K562 (cell line): Measurements from ENCODE around the gene URI1. TPM values are rescaled to one million over a fixed set of nuclear protein-coding genes. Genes with fewer than 3 reads are reported as not detected.

ENCODE experiments used
- ATAC-seq: fragments of 200-7000 bp; cut with Tn5 transposase; 3 replicates; pipeline ENCODE4 v1.9.1; 2020; ENCODE audit warnings: moderate library complexity
- BruUV-seq: library from RNA; stranded (reverse); fragments of 400-500 nt; replicated peaks from 2 replicates; lab custom pipeline; 2021; lab: Mats Ljungman, UMichigan
- CTCF ChIA-PET: fragments of 300-600 bp; formaldehyde crosslinking; extraction: SDS; loops from one replicate; lab custom pipeline; 2021; ENCODE audit warnings: low intra/inter-chr PET ratio; lab: Yijun Ruan, JAX
- POLR2A ChIA-PET: fragments of 300-600, 350-650 bp; sonication (Branson Sonifier 250); formaldehyde crosslinking; extraction: SDS; loops from one replicate; lab custom pipeline; 2021; ENCODE audit warnings: antibody characterized with exemption, inconsistent platforms; lab: Yijun Ruan, JAX
- DNase-seq, 4 experiments: peaks; one replicate each; pipeline versions ENCODE4 v3.0.0 to v3.0.0-alpha.2; 2011 to 2018; ENCODE audit warnings: low spot score in 3 of 4, mixed read lengths in 3 of 4; ENCODE audit errors: extremely low read depth in 1 of 4
- FAIRE-seq: peaks from 2 replicates; lab custom pipeline; 2011; peaks lifted over from hg19 to GRCh38; lab: Jason Lieb, UNC
- H2AFZ ChIP-seq: 2 replicates; pipeline ENCODE4 v1.6.0; 2011; ENCODE audit warnings: low read depth, low read length, control low read depth, inconsistent platforms
- H3K27ac ChIP-seq: fragments of 200-600 bp; 3 replicates; pipeline ENCODE4 v1.8.0; 2011; ENCODE audit warnings: low read depth, mild to moderate bottlenecking, control low read depth, inconsistent platforms, low read length, moderate library complexity, mixed read lengths; ENCODE audit errors: extremely low read depth
- H3K27me3 ChIP-seq, 2 experiments: fragments of 300-600 bp in 1 of 2; 2 replicates in 1 of 2; 3 replicates in 1 of 2; pipeline versions ENCODE4 v1.6.0 to v1.8.0; 2011; ENCODE audit warnings: inconsistent platforms in 2 of 2, low read length in 2 of 2, mild to moderate bottlenecking in 1 of 2, mixed read lengths in 1 of 2, moderate library complexity in 1 of 2; ENCODE audit not compliant: control insufficient read depth in 2 of 2, insufficient read depth in 2 of 2
- H3K36me3 ChIP-seq: fragments of 300-600 bp; 3 replicates; pipeline ENCODE4 v1.8.0; 2011; ENCODE audit warnings: mild to moderate bottlenecking, low read length, inconsistent platforms; ENCODE audit not compliant: control insufficient read depth, insufficient read depth
- H3K4me1 ChIP-seq, 2 experiments: fragments of 200-600 bp in 1 of 2; replicated peaks in 1 of 2; 2 replicates in 1 of 2; 3 replicates in 1 of 2; pipeline versions ENCODE4 v1.5.1 to v1.8.0; 2011; ENCODE audit warnings: inconsistent platforms in 2 of 2, low read length in 2 of 2, mild to moderate bottlenecking in 1 of 2, mixed read lengths in 1 of 2, moderate library complexity in 1 of 2; ENCODE audit not compliant: control insufficient read depth in 2 of 2, insufficient read depth in 2 of 2
- H3K4me2 ChIP-seq: 2 replicates; pipeline ENCODE4 v1.6.1; 2011; ENCODE audit warnings: low read length, control low read depth, inconsistent platforms, mixed read lengths; ENCODE audit not compliant: insufficient read depth
- H3K4me3 ChIP-seq: fragments of 200-600 bp; sonication (generic), shearing (Covaris generic); 2 replicates; pipeline ENCODE4 v1.5.1; 2016; ENCODE audit warnings: control low read depth, inconsistent platforms
- H3K79me2 ChIP-seq: fragments of 200-600 bp; 3 replicates; pipeline ENCODE4 v1.8.0; 2011; ENCODE audit warnings: low read length, inconsistent platforms; ENCODE audit not compliant: control insufficient read depth, insufficient read depth
- H3K9ac ChIP-seq, 2 experiments: 2 replicates each; pipeline versions ENCODE4 v1.6.0 to v1.6.1; 2011; ENCODE audit warnings: low read depth in 2 of 2, low read length in 2 of 2, control low read depth in 1 of 2, inconsistent platforms in 1 of 2, mild to moderate bottlenecking in 1 of 2, mixed read lengths in 1 of 2; ENCODE audit not compliant: insufficient read depth in 1 of 2
- H3K9me1 ChIP-seq: one replicate; pipeline ENCODE4 v1.6.0; 2011; ENCODE audit warnings: inconsistent platforms, mild to moderate bottlenecking, low read length, moderate library complexity; ENCODE audit not compliant: control insufficient read depth, insufficient read depth
- H3K9me3 ChIP-seq: replicated peaks from 2 replicates; pipeline ENCODE4 v1.5.1; 2011; ENCODE audit warnings: low read depth, low read length, inconsistent platforms; ENCODE audit not compliant: control insufficient read depth, insufficient read depth
- H4K20me1 ChIP-seq: replicated peaks from 2 replicates; pipeline ENCODE4 v1.6.1; 2011; ENCODE audit warnings: low read length, inconsistent platforms, mixed read lengths; ENCODE audit not compliant: control insufficient read depth, insufficient read depth
- BCOR ChIP-seq: fragments of 450-650 bp; IDR thresholded peaks from 2 replicates; pipeline ENCODE4 v1.6.1; 2016
- NELFE ChIP-seq: IDR thresholded peaks from 2 replicates; pipeline ENCODE4 v1.6.1; 2011; ENCODE audit warnings: mild to moderate bottlenecking; ENCODE audit not compliant: insufficient read depth, insufficient read length
- ZNF174 ChIP-seq: fragments of 250-450 bp; sonication (Bioruptor Pico); IDR thresholded peaks from 2 replicates; pipeline ENCODE4 v1.4.0; 2020; ENCODE audit warnings: mild to moderate bottlenecking
- ZNF445 ChIP-seq: fragments of 250-450 bp; sonication (Bioruptor Pico); IDR thresholded peaks from 2 replicates; pipeline ENCODE4 v1.4.0; 2020; ENCODE audit warnings: low read depth, mild to moderate bottlenecking, moderate library complexity
- WGBS: fragments of 100-300 bp; shearing (Covaris generic); methylation state at CpG from one replicate; pipeline ENCODE4 v1.1.6; 2016; ENCODE audit warnings: low coverage, mixed read lengths; ENCODE audit not compliant: insufficient coverage; ENCODE audit errors: missing lambda C conversion rate; 5-methylcytosine and 5-hydroxymethylcytosine counted together
- in situ Hi-C: fragments of 300-500 bp; cut with MboI; formaldehyde crosslinking; loops from 4 replicates; pipeline ENCODE4 v1.15.0; 2018; ENCODE audit warnings: inconsistent platforms, mixed read lengths
- intact Hi-C: fragments of 100-400 bp; cut with micrococcal nuclease; formaldehyde crosslinking; loops from 2 replicates; pipeline ENCODE4 v1.14.2; 2022
- polyA plus RNA-seq, 8 experiments: library from polyadenylated mRNA; depleted of rRNA in 4 of 8; stranded (reverse) in 5 of 8; unstranded in 3 of 8; fragments of >200 nt; fragmentation: Nextera tagmentation in 2 of 8; fragmentation: Illumina TruSeq in 1 of 8; extraction: Ambion mirVana in 2 of 8; extraction: Trizol in 1 of 8; gene quantifications; 2 replicates each; pipeline versions ENCODE4 v1.2.1 to v1.2.3, GENCODE V29; 2011 to 2014; ENCODE audit warnings: inconsistent platforms in 1 of 8, missing spikeins in 1 of 8
- total RNA-seq, 7 experiments: library from RNA; depleted of rRNA in 6 of 7; stranded (reverse); fragments of >200 nt in 6 of 7; fragmentation: Illumina TruSeq in 2 of 7; extraction: Trizol in 2 of 7; gene quantifications; 2 replicates each; pipeline versions ENCODE4 v1.2.1 to v1.2.3, GENCODE V29; 2011 to 2021; ENCODE audit warnings: low replicate concordance in 1 of 7
- TF ChIP-seq, protein P1 (sequence below): fragments of 450-650 bp; IDR thresholded peaks from 2 replicates; pipeline ENCODE4 v1.6.1; 2016
- TF ChIP-seq, protein P2 (sequence below): fragments of 450-650 bp; formaldehyde crosslinking; IDR thresholded peaks from 2 replicates; pipeline ENCODE4 v1.4.0; 2020; ENCODE audit warnings: mild to moderate bottlenecking

URI1 gene
- total and polyA plus RNA-seq, 9 of the 15 experiments (the other 6 are each of a cell fraction or from before 2014, with no cell fraction given) = 16.9 to 87.4 (median 63.9) TPM

- POLR2A ChIA-PET = interaction anchor here (0.6 to 1.8 kb wide), 7 partner anchors 9 to 327 kb away, joined by 3 to 7 read pairs (median 3); no protein-coding TSS in a partner anchor
- ATAC-seq = no peak; the same call in 2 of the 3 replicates
- DNase-seq = no peak
- peaks cover 21% of the 10 kb centered on the region for H4K20me1 ChIP-seq
- no peak for TF ChIP-seq ZNF445 (CRISPR knock-in tag)
- TF ChIP-seq, protein P1, sequence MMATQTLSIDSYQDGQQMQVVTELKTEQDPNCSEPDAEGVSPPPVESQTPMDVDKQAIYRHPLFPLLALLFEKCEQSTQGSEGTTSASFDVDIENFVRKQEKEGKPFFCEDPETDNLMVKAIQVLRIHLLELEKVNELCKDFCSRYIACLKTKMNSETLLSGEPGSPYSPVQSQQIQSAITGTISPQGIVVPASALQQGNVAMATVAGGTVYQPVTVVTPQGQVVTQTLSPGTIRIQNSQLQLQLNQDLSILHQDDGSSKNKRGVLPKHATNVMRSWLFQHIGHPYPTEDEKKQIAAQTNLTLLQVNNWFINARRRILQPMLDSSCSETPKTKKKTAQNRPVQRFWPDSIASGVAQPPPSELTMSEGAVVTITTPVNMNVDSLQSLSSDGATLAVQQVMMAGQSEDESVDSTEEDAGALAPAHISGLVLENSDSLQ = 0 out of 2 replicates have a peak, but pooled peaks have one; percentile 1
- TF ChIP-seq NELFE = no peak
- TF ChIP-seq, protein P2, sequence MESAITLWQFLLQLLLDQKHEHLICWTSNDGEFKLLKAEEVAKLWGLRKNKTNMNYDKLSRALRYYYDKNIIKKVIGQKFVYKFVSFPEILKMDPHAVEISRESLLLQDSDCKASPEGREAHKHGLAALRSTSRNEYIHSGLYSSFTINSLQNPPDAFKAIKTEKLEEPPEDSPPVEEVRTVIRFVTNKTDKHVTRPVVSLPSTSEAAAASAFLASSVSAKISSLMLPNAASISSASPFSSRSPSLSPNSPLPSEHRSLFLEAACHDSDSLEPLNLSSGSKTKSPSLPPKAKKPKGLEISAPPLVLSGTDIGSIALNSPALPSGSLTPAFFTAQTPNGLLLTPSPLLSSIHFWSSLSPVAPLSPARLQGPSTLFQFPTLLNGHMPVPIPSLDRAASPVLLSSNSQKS = no peak
- no peak for TF ChIP-seq ZNF174 (CRISPR knock-in tag)
- TF ChIP-seq BCOR = no peak
- TF ChIP-seq, all 486 proteins: peak for 1
- peak overlapping the region in 1 of 2 experiments; percentile 50; a peak in 2 of 4 replicates for H3K9ac ChIP-seq
- H2AFZ ChIP-seq = no peak overlapping the region
- no peaks in the 10 kb centered on the region for H3K9me1 ChIP-seq
- BruUV-seq = no TSS peak
- H3K4me2 ChIP-seq = peak overlapping the region; percentile 66
- H3K4me3 ChIP-seq = no peak overlapping the region
- no peak for FAIRE-seq
- 25% methylated on average over 4 of the region's 4 CpGs for WGBS
- peaks cover 74% of the 10 kb centered on the region for H3K79me2 ChIP-seq
- in situ Hi-C loops = no loop called here
- CTCF ChIA-PET = no interaction called here
- intact Hi-C loops = no loop called here
- H3K4me1 ChIP-seq = peaks cover 14 to 24% of the 10 kb centered on the region in 2 experiments
- H3K27ac ChIP-seq = peak overlapping the region; percentile 42; the same call in 1 of the 3 replicates
- no peaks in the 10 kb centered on the region for H3K27me3 ChIP-seq
- peaks cover 12% of the 10 kb centered on the region; the same call in 1 of the 3 replicates for H3K36me3 ChIP-seq
- H3K9me3 ChIP-seq = no peaks in the 10 kb centered on the region
Measured at GRCh38 chr19:29945433-29945832, 3.4 kb downstream of the URI1 start.
